Stimulated activated CD8-positive, alpha-beta memory T cell treated with anti-CD3 and anti-CD28 coated beads, Interleukin-4, amount 100 ng/mL, for 1 hour (primary cell): ENCODE measurements around the gene BBS1.

Experiments used
- DNase-seq, 2 donors: peaks; one replicate each; pipeline ENCODE4 v3.0.0-alpha.2; 2020; ENCODE audit warnings: low read depth in 2 of 2, low spot score in 1 of 2

Gene BBS1

GRCh38 chr11:66476841-66477251 is 33.6 kb upstream of the BBS1 start:
- no peak for DNase-seq

- DNase-seq, result no peak
Observed at GRCh38 chr11:66477263-66478201, 32.9 kb upstream of the BBS1 start.

GRCh38 chr11:66478729-66479393 is 31.6 kb upstream of the BBS1 start:
- no peak for DNase-seq

GRCh38 chr11:66479394-66480116 is 30.9 kb upstream of the BBS1 start:
- no peak for DNase-seq

GRCh38 chr11:66480117-66480938 is 30.1 kb upstream of the BBS1 start, which contains the start of gene DPP3:
Gene DPP3, plus strand, starts transcription at chr11:66480434. Its CDS starts 1,767 bp downstream, at chr11:66482201.
- DNase-seq, result peak; percentile 87 to 90

- DNase-seq, result no peak
Observed at GRCh38 chr11:66484806-66485380, 25.5 kb upstream of the BBS1 start.

- DNase-seq, result no peak
Observed at GRCh38 chr11:66488957-66489356, 21.5 kb upstream of the BBS1 start.

GRCh38 chr11:66489636-66490035 is 20.8 kb upstream of the BBS1 start:
- no peak for DNase-seq

- no peak for DNase-seq
Observed at GRCh38 chr11:66491315-66491935, 19.0 kb upstream of the BBS1 start.

GRCh38 chr11:66492161-66492865 is 18.1 kb upstream of the BBS1 start:
- DNase-seq, result no peak

- DNase-seq, result no peak
Observed at GRCh38 chr11:66493130-66493529, 17.3 kb upstream of the BBS1 start.

- DNase-seq, result no peak
Observed at GRCh38 chr11:66494458-66494857, 16.0 kb upstream of the BBS1 start.

- no peak for DNase-seq
Observed at GRCh38 chr11:66494935-66495334, 15.5 kb upstream of the BBS1 start.

GRCh38 chr11:66495401-66495854 is 15.0 kb upstream of the BBS1 start:
- DNase-seq, result no peak

GRCh38 chr11:66497206-66497605 is 13.2 kb upstream of the BBS1 start:
- DNase-seq, result no peak

GRCh38 chr11:66498506-66498905 is 11.9 kb upstream of the BBS1 start:
- no peak for DNase-seq

- DNase-seq, result no peak
Observed at GRCh38 chr11:66505276-66505816, 5.1 kb upstream of the BBS1 start.

GRCh38 chr11:66509131-66509561 is 1.3 kb upstream of the BBS1 start:
- no peak for DNase-seq

GRCh38 chr11:66510990-66511339 is 530 bp downstream of the BBS1 start:
- DNase-seq, result no peak
